Endothelial cell of umbilical vein (primary cell): ENCODE measurements around the gene ZNF362. TPM values are rescaled to one million over a fixed set of nuclear protein-coding genes. Genes with fewer than 3 reads are reported as not detected.
A peak's percentile ranks its signal among the peaks of the same experiment; 100 is the strongest.

Experiments
- BruUV-seq: library from RNA; stranded (reverse); fragments of 400-500 nt; replicated peaks from 2 replicates; lab custom pipeline; 2021; lab: Mats Ljungman, UMichigan
- CTCF ChIA-PET: fragments of 300-600, 350-600 bp; sonication (Branson Sonifier 250); formaldehyde crosslinking; loops from one replicate; lab custom pipeline; 2021; ENCODE audit warnings: antibody characterized with exemption, inconsistent platforms; lab: Charles Lee
- POLR2A ChIA-PET: fragments of 300-600, 350-600 bp; sonication (Branson Sonifier 250); formaldehyde crosslinking; loops from one replicate; lab custom pipeline; 2021; ENCODE audit warnings: antibody characterized with exemption, inconsistent platforms; lab: Charles Lee
- DNase-seq: peaks from one replicate; pipeline ENCODE4 v3.0.0-alpha.2; 2011; ENCODE audit warnings: low read depth, low spot score
- FAIRE-seq: peaks from 2 replicates; lab custom pipeline; 2011; peaks lifted over from hg19 to GRCh38; lab: Jason Lieb, UNC
- H2AFZ ChIP-seq: 2 replicates; pipeline ENCODE4 v1.6.0; 2012; ENCODE audit warnings: low read depth, low read length, control low read depth, inconsistent platforms
- H3K27ac ChIP-seq: 2 replicates; pipeline ENCODE4 v1.5.1; 2011; ENCODE audit warnings: low read depth, mild to moderate bottlenecking, control low read depth, low read length, moderate library complexity; ENCODE audit not compliant: insufficient read depth
- H3K27me3 ChIP-seq, 2 experiments: 2 replicates each; pipeline versions ENCODE4 v1.6.0 to v1.6.1; 2011; ENCODE audit warnings: low read length in 2 of 2, mixed read lengths in 1 of 2; ENCODE audit not compliant: control insufficient read depth in 2 of 2, insufficient read depth in 2 of 2
- H3K36me3 ChIP-seq, 2 experiments: 2 replicates in 1 of 2; 3 replicates in 1 of 2; pipeline ENCODE4 v1.5.1; 2011; ENCODE audit warnings: low read length in 2 of 2, mild to moderate bottlenecking in 1 of 2, moderate library complexity in 1 of 2; ENCODE audit not compliant: control insufficient read depth in 2 of 2, insufficient read depth in 2 of 2; ENCODE audit errors: extremely low read depth in 1 of 2
- H3K4me1 ChIP-seq: 3 replicates; pipeline ENCODE4 v1.5.1; 2011; ENCODE audit warnings: mild to moderate bottlenecking, low read length; ENCODE audit not compliant: control insufficient read depth, insufficient read depth; ENCODE audit errors: extremely low read depth
- H3K4me2 ChIP-seq: 2 replicates; pipeline ENCODE4 v1.6.1; 2011; ENCODE audit warnings: low read length, control low read depth, mixed read lengths; ENCODE audit not compliant: insufficient read depth
- H3K4me3 ChIP-seq, 3 experiments: fragments of 200-600 bp in 1 of 3; sonication (generic), shearing (Covaris generic) in 1 of 3; replicated peaks in 1 of 3; 2 replicates each; pipeline ENCODE4 v1.5.1; 2011 to 2016; ENCODE audit warnings: control low read depth in 3 of 3, low read length in 3 of 3, mild to moderate bottlenecking in 2 of 3, inconsistent platforms in 1 of 3, low read depth in 1 of 3, moderate library complexity in 1 of 3; ENCODE audit not compliant: insufficient read depth in 1 of 3
- H3K79me2 ChIP-seq: 2 replicates; pipeline ENCODE4 v1.6.0; 2012; ENCODE audit warnings: low read length, inconsistent platforms; ENCODE audit not compliant: control insufficient read depth, insufficient read depth
- H3K9ac ChIP-seq: replicated peaks from 2 replicates; pipeline ENCODE3; 2011; ENCODE audit warnings: low read length, control low read depth; ENCODE audit not compliant: insufficient read depth; ENCODE audit errors: extremely low read depth
- H3K9me1 ChIP-seq: replicated peaks from 3 replicates; pipeline ENCODE4 v1.6.0; 2011; ENCODE audit warnings: mild to moderate bottlenecking, low read length; ENCODE audit not compliant: control insufficient read depth, insufficient read depth; ENCODE audit errors: extremely low read depth
- H3K9me3 ChIP-seq: replicated peaks from 2 replicates; pipeline ENCODE4 v1.5.1; 2012; ENCODE audit warnings: low read length, inconsistent platforms; ENCODE audit not compliant: control insufficient read depth, insufficient read depth
- H4K20me1 ChIP-seq: replicated peaks from 2 replicates; pipeline ENCODE3; 2011; ENCODE audit warnings: mild to moderate bottlenecking, low read length; ENCODE audit not compliant: control insufficient read depth, insufficient read depth; ENCODE audit errors: extremely low read depth
- CTCF ChIP-seq, 2 donors: IDR thresholded peaks; 1 replicate in 1 of 2; 2 replicates in 1 of 2; pipeline ENCODE4 v1.5.1; 2011; ENCODE audit warnings: low read length in 2 of 2, mild to moderate bottlenecking in 2 of 2, moderate library complexity in 2 of 2, control low read depth in 1 of 2, inconsistent platforms in 1 of 2, low read depth in 1 of 2; ENCODE audit not compliant: insufficient read depth in 1 of 2; ENCODE audit errors: extremely low read depth in 1 of 2
- EZH2 ChIP-seq: IDR thresholded peaks from 2 replicates; pipeline ENCODE4 v1.6.1; 2012; ENCODE audit warnings: borderline replicate concordance, low read depth, mild to moderate bottlenecking, moderate library complexity, low read length, inconsistent platforms; ENCODE audit not compliant: severe bottlenecking
- FOS ChIP-seq: IDR thresholded peaks from 2 replicates; pipeline ENCODE4 v1.6.1; 2011; ENCODE audit warnings: mild to moderate bottlenecking, low read length, moderate library complexity, borderline replicate concordance; ENCODE audit not compliant: insufficient read depth
- GATA2 ChIP-seq: IDR thresholded peaks from 2 replicates; pipeline ENCODE4 v1.7.0; 2011; ENCODE audit warnings: low read depth, mild to moderate bottlenecking, moderate library complexity, mixed read lengths, low read length; ENCODE audit not compliant: insufficient read length, insufficient read depth
- JUN ChIP-seq: IDR thresholded peaks from 2 replicates; pipeline ENCODE4 v1.6.1; 2011; ENCODE audit warnings: borderline replicate concordance, low read depth; ENCODE audit not compliant: insufficient read length, insufficient read depth
- MAX ChIP-seq: IDR thresholded peaks from 2 replicates; pipeline ENCODE4 v1.6.1; 2011; ENCODE audit not compliant: insufficient read depth, insufficient read length
- MYC ChIP-seq: IDR thresholded peaks from one replicate; pipeline ENCODE4 v1.6.1; 2011; ENCODE audit warnings: mild to moderate bottlenecking, low read depth, low read length
- POLR2A ChIP-seq: IDR thresholded peaks from 2 replicates; pipeline ENCODE4 v1.6.1; 2012; ENCODE audit warnings: low read depth, mild to moderate bottlenecking, control low read depth, low read length
- POLR2AphosphoS5 ChIP-seq: IDR thresholded peaks from 2 replicates; pipeline ENCODE4 v1.6.1; 2012; ENCODE audit warnings: low read depth, mild to moderate bottlenecking, control low read depth, low read length, moderate library complexity; ENCODE audit not compliant: insufficient read depth
- dilution Hi-C: fragments of 300-500 bp; cut with MboI; formaldehyde crosslinking; loops from one replicate; pipeline ENCODE4 v1.15.0; 2019; ENCODE audit warnings: low sequenced_read_pairs; ENCODE audit not compliant: extremely low pct_ligation_motif_present
- intact Hi-C: fragments of 100-400 bp; cut with micrococcal nuclease; formaldehyde crosslinking; loops from one replicate; pipeline ENCODE4 v1.10.0; 2022
- polyA plus RNA-seq, 4 experiments: library from polyadenylated mRNA; depleted of rRNA in 3 of 4; stranded (reverse) in 3 of 4; unstranded in 1 of 4; fragments of >200 nt; gene quantifications; 2 replicates each; pipeline versions ENCODE4 v1.2.1 to v1.2.3, GENCODE V29; 2011 to 2012; ENCODE audit warnings: missing spikeins in 1 of 4
- total RNA-seq: library from RNA; stranded (reverse); gene quantifications from 2 replicates; pipeline ENCODE4 v1.2.3, GENCODE V29; 2021

Gene ZNF362
- total and polyA plus RNA-seq, 2 donors (not counting 3 experiments of a cell fraction or from before 2014, with no cell fraction given): 28.4 to 35.3 TPM

- H3K9me3 ChIP-seq: no peaks in the 10 kb centered on the region
- TF ChIP-seq POLR2AphosphoS5: no peak
- no peak for TF ChIP-seq MAX
- no peak for TF ChIP-seq EZH2
- TF ChIP-seq POLR2A: no peak
- TF ChIP-seq MYC: no peak
- TF ChIP-seq FOS: no peak
- no peak for TF ChIP-seq GATA2
- TF ChIP-seq CTCF (IDR thresholded peaks at IDR 0.05; ENCODE audit: extremely low read depth in 1 of 2, insufficient read depth in 1 of 2, low read depth in 1 of 2, low read length in 2 of 2): no peak
- no peak for TF ChIP-seq JUN
- H4K20me1 ChIP-seq: no peaks in the 10 kb centered on the region
- peaks cover 12% of the 10 kb centered on the region for H3K4me1 ChIP-seq
- peak overlapping the region; percentile 95 for H3K9ac ChIP-seq
- no peaks in the 10 kb centered on the region for H3K27me3 ChIP-seq
- peak overlapping the region; percentile 41 for H2AFZ ChIP-seq
- BruUV-seq: no TSS peak
- H3K4me2 ChIP-seq: peak overlapping the region; percentile 84
- dilution Hi-C loops: no loop called here
- no peak for DNase-seq
- H3K79me2 ChIP-seq: peaks cover 15% of the 10 kb centered on the region
- H3K27ac ChIP-seq: peak overlapping the region; percentile 76
- ChIA-PET CTCF (interaction anchor here (0.8 to 1.2 kb wide), 3 partner anchors 38 to 40 kb away, joined by 3 to 4 read pairs (median 4); no protein-coding TSS in a partner anchor), POLR2A (interaction anchor here (0.6 kb wide), 1 partner anchor 189 kb away, joined by 3 read pairs; no protein-coding TSS in a partner anchor)
- intact Hi-C loops: loop anchor here (2.0 to 5.0 kb wide), 4 partner anchors 38 to 130 kb away; no protein-coding TSS in a partner anchor
- peak overlapping the region; percentile 79 to 88 (median 81) for H3K4me3 ChIP-seq
- FAIRE-seq: peak; percentile 75
- no peaks in the 10 kb centered on the region for H3K36me3 ChIP-seq
- H3K9me1 ChIP-seq: no peaks in the 10 kb centered on the region
Measured at GRCh38 chr1:33257207-33257771, 997 bp downstream of the ZNF362 start.
